Measurements from ENCODE around the gene REEP5.

DNA sequence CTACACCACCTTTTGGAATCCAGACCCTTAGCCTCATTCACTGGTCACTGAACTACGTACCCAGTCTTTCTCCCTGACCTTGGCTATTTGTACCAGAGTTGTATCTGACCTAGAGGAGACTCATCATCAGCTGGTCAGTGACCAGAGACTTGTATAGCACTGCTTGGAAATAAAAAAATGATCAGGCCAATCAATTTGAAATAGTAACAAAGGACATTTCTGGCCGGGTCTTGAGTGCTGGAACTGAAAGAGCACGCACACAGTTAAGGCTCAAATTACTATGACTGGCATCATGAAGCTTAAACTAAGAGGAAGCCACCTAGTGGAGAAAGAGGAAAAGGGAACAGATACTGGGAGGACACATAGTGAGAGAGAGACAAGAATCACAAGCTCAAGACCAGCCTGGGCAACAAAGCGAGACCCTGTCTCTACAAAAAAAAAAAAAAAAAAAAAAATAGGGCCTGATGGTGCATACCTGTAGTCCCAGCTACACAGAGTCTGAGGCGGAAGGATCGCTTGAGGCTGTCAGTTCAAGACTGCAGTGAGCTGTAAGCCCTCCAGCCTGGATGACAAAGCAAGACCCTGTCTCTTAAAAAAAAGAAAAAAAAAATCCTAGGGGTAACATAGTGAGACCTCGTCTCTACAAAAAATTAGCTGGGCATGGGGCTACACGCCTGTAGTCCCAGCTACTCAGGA, 73.8 kb downstream of the REEP5 start:
- TF ChIP-seq EP300 (IDR thresholded peaks at IDR 0.05; ENCODE audit: borderline replicate concordance in 1 of 2, low read depth in 2 of 2, low read length in 2 of 2), result no peak
- TF ChIP-seq HDAC6 (IDR thresholded peaks at IDR 0.05; ENCODE audit: low read depth, low read length), result no peak
- TF ChIP-seq, protein P1, sequence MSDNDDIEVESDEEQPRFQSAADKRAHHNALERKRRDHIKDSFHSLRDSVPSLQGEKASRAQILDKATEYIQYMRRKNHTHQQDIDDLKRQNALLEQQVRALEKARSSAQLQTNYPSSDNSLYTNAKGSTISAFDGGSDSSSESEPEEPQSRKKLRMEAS (IDR thresholded peaks at IDR 0.05), result no peak
- no peak for TF ChIP-seq SIN3A (conservative IDR thresholded peaks at IDR 0.05 in 1 of 2, IDR thresholded peaks at IDR 0.05 in 1 of 2; ENCODE audit: low read depth in 1 of 2, low read length in 2 of 2)
